WERI-Rb-1 (cell line): ENCODE measurements around the gene IRS1.

ENCODE experiments used
- DNase-seq: peaks from one replicate; pipeline ENCODE4 v3.0.0-alpha.2; 2020
- H3K27ac ChIP-seq: fragments of 250-450 bp; sonication (Bioruptor Pico); 2 replicates; pipeline ENCODE4 v1.5.1; 2020; ENCODE audit warnings: mild to moderate bottlenecking, moderate library complexity
- H3K27me3 ChIP-seq: fragments of 250-450 bp; sonication (Bioruptor Pico); 2 replicates; pipeline ENCODE4 v1.5.1; 2021; ENCODE audit warnings: mild to moderate bottlenecking, low read depth, moderate library complexity; ENCODE audit not compliant: insufficient read depth, severe bottlenecking
- H3K36me3 ChIP-seq: fragments of 250-450 bp; sonication (Bioruptor Pico); 2 replicates; pipeline ENCODE4 v1.5.1; 2020; ENCODE audit warnings: mild to moderate bottlenecking, moderate library complexity
- H3K4me3 ChIP-seq: 2 replicates; pipeline ENCODE4 v1.5.1; 2011; ENCODE audit warnings: low read depth, mild to moderate bottlenecking, control low read depth, low read length
- H3K9me3 ChIP-seq: fragments of 250-450 bp; sonication (Bioruptor Pico); 2 replicates; pipeline ENCODE4 v1.5.1; 2021; ENCODE audit warnings: mild to moderate bottlenecking, moderate library complexity; ENCODE audit not compliant: severe bottlenecking
- TF ChIP-seq, protein P1 (sequence below): IDR thresholded peaks from 2 replicates; pipeline ENCODE4 v1.5.1; 2011; ENCODE audit warnings: low read depth, mild to moderate bottlenecking, control low read depth, inconsistent platforms, low read length

The IRS1 gene

DNA sequence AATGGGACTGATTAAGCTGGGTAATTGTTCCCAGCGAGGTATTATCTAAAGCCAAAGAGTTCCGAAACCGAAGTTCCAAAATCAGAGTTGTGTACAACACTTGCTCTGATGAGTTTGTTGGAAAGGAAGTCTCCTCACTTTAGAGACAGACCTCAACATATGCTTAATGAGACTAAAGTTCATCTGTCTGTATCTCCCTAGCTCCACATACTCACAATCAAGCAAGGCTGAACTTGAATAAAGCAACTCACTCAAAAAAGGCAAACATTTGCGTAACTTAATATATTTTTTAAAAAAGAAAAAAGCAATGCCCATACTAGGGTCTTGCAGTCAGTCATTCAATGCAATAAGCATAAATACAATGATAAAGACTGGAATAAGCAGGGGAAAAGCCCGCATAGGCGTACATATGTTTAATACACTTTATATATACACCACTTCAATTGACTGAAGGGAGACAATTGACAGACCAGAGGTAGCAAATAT is 60.0 kb downstream of the IRS1 start:
- DNase-seq, result no peak
- H3K27me3 ChIP-seq, result no peaks in the 10 kb centered on the region
- TF ChIP-seq, protein P1, sequence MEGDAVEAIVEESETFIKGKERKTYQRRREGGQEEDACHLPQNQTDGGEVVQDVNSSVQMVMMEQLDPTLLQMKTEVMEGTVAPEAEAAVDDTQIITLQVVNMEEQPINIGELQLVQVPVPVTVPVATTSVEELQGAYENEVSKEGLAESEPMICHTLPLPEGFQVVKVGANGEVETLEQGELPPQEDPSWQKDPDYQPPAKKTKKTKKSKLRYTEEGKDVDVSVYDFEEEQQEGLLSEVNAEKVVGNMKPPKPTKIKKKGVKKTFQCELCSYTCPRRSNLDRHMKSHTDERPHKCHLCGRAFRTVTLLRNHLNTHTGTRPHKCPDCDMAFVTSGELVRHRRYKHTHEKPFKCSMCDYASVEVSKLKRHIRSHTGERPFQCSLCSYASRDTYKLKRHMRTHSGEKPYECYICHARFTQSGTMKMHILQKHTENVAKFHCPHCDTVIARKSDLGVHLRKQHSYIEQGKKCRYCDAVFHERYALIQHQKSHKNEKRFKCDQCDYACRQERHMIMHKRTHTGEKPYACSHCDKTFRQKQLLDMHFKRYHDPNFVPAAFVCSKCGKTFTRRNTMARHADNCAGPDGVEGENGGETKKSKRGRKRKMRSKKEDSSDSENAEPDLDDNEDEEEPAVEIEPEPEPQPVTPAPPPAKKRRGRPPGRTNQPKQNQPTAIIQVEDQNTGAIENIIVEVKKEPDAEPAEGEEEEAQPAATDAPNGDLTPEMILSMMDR, result no peak
- no peaks in the 10 kb centered on the region for H3K9me3 ChIP-seq
- H3K4me3 ChIP-seq, result no peak overlapping the region
- no peaks in the 10 kb centered on the region for H3K36me3 ChIP-seq
- no peak overlapping the region for H3K27ac ChIP-seq

DNA sequence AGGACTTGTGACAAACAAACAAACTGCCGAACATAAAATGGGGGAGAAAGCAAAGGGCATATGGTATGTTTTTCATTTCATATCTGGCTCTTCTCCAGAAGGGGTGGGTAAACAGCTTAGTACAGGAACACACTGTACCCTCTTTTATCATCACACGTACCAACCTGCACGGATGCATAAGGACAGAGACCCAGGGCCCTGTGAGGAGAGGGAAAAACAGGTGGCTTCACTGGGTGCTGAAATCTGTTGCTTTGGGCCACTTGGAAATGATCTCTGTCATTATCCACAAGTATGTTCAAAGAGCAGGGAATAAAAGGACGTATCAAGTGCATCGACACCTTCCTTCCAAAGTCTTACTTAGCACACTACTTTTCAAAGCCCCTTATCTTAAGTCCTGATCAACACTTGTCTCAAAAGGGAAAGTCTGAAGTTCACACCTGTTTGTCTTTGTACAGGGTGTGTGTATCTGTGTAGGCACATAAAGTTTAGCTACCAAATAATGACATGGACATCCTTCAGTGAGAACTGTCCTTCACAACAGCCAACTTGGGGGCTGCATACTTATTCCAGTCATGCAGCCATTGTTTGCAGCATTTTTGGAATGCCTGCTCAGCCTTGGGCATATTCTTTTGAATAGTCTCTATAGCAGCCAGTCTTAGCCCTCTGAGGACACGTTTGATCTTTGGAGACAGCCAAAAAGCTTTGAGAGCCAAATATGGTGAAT is 60.6 kb downstream of the IRS1 start:
- no peak for DNase-seq
- no peaks in the 10 kb centered on the region for H3K27me3 ChIP-seq
- H3K9me3 ChIP-seq, result no peaks in the 10 kb centered on the region
- no peaks in the 10 kb centered on the region for H3K36me3 ChIP-seq
- H3K27ac ChIP-seq, result no peak overlapping the region
- no peak overlapping the region for H3K4me3 ChIP-seq
- TF ChIP-seq, protein P1, result no peak

DNA sequence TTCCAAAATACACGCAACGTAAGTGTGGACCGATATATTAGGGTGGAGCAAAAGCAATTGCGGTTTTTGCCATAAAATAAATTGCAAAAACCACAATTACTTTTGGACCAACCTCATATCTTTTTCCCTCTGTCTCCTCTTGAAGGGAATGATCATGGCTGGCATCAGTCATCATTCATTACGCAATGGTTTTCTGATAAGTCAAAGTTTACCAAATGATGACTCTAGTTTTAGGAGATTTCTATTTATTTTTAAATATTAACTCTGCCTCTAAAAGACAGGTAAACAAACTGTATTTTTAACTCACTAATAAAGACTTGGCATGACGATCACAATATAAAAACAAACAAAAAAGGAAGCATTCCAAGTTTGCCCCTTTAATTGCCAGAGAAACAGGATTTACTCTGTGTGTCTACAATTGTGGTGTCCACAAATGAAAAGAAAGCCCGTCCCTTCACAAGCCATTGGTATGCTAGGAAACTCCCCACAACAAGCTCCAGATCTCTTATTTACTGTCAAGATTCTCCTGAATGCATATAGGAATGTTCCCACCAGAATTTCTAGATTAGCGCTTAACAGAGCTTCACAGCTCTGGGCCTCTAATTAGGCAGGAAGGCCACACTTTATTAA is 61.3 kb downstream of the IRS1 start:
- H3K27ac ChIP-seq, result no peak overlapping the region

DNA sequence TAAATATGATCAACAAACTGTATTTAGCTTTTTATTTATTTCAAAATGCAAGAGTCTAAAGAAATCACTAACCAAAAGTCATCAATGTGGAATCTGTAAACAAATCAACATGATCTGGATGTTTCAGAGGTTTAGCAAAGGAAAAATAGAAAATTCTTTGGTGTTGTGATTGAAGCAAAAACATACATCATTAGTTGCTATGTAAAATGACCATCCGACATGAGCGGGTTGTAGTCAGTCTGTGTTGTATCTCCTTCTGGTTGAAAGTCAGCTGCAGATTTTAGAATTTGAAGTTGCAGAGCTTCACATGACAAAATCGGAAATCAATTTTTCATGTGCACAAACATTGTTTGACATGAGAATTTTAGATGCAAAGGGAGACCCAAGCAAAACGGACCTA is 63.2 kb downstream of the IRS1 start:
- H3K36me3 ChIP-seq, result no peaks in the 10 kb centered on the region
- TF ChIP-seq, protein P1, result no peak
- no peak overlapping the region for H3K4me3 ChIP-seq
- H3K27me3 ChIP-seq, result no peaks in the 10 kb centered on the region
- H3K27ac ChIP-seq, result no peak overlapping the region
- no peak for DNase-seq
- H3K9me3 ChIP-seq, result no peaks in the 10 kb centered on the region

More for the DNA sequence above, 61.3 kb downstream of the IRS1 start:
- TF ChIP-seq, protein P1, result no peak
- Histone ChIP-seq H3K9me3 (no peaks in the 10 kb centered on the region), H3K4me3 (no peak overlapping the region), H3K27me3 (no peaks in the 10 kb centered on the region), H3K36me3 (no peaks in the 10 kb centered on the region)
- DNase-seq, result no peak

DNA sequence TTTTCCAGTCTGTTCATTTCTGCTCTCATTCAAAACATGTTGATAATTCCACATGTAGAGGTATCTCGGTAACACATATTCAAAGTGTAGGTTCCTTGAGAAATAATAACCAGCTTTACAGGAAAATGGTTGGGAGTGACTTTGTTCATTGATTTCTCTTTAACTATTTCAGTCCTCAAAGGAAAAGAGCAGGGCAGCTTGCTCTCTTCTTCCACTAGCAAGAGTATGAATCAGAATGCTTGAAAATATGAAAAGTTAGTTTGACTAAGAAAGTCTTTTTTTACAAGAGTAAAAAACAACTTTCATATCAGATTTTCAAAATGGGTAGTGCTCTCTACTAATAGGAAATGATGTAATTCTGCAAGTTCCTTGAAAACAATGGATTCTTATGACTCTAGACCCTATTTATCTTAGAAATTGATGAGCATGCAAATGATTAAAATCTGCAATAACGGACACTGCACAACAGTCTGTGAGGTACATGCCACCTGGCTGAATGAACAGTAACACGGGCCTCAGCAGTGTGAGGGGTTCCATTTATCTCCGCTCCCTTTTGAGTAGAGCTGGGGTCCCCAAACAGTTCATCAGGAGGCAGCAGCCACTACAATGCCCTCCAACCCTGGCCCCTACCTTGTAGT is 65.6 kb downstream of the IRS1 start:
- Histone ChIP-seq H3K27me3 (no peaks in the 10 kb centered on the region), H3K9me3 (no peaks in the 10 kb centered on the region), H3K27ac (no peak overlapping the region), H3K36me3 (no peaks in the 10 kb centered on the region), H3K4me3 (no peak overlapping the region)
- TF ChIP-seq, protein P1, result no peak
- DNase-seq, result no peak
